D341Med (cell line): ENCODE measurements around the gene ZDHHC4.
"Not testable (repeated sequence)": the region's sequence is repeated elsewhere in the genome, so short reads cannot be mapped to it uniquely, and the experiment has no call there.

Source experiments
- DNase-seq: peaks from one replicate; pipeline ENCODE4 v3.0.0; 2012; ENCODE audit warnings: low spot score

The ZDHHC4 gene

DNA sequence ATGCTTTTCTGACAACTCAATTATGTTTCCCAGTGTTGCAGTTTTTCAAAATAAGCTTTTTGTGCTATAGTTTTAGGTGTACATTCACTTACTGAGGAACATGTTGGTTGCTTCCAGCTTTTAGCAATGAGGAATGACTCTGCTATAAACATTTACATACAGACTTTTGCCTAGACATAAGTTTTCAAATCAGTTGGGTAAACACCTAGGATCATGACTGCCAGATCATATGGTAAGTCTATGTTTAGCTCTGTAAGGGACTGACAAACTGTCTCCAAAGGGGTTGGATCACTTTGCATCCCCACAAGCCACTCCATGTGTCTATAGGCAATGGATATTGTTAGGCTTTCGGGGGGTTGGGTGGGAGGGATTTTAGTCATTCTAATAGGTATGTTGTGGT lies 15.1 kb upstream of the ZDHHC4 start:
- no peak for DNase-seq

DNA sequence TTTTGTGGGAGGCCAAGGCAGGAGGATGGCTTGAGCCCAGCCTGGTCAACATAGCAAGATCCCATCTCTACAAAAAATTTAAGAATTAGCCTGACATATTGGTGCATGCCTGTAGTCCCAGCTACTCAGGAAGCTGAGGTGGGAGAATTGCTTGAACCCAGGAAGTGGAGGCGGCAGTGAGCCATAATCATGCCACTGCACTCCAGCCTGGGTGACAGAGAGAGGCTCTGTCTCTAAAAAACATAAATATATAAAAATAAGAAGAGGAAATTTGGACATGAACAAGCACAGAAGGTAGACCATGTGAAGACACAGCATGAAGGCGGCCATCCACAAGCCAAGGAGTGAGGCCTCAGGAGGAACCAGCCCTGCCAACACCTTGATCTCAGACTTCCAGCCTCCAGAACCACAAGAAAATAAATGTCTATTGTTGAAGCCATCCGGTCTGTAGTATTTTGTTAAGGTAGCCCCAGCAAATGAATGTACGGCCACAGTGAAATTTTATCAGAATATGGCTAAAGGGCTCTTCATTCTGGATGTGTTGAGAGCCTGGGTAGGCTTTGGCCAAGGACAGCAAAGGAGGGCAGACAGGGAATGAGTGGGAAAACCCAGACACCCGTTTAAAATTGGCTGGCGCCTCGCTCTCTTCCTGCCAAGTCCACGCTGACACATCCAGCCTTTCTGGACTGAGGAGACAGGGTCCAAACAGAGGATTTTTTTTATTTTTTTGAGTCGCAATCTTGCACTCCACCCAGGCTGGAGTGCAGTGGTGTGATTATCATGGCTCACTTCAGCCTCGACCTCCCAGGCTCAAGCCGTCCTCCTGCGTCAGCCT lies 13.1 kb upstream of the ZDHHC4 start:
- no peak for DNase-seq

DNA sequence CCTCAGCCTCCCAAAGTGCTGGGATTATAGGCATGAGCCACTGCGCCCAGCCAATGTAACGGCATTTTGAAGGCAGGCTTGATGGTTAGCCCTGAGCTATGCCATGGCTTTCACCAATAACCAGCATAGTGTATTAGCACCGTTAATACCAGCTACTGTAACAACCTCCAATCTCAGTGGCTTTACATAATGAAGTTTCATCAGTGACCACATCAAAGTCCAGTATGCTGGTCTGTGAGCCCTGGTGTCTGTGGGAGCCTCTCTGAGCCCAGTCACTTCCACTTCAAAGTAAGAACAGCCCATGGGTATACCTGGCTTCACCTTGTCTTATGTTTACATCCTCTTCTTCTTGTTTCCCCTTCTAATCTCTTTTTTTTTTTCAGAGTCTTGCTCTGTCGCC lies 11.6 kb upstream of the ZDHHC4 start:
- no peak for DNase-seq

DNA sequence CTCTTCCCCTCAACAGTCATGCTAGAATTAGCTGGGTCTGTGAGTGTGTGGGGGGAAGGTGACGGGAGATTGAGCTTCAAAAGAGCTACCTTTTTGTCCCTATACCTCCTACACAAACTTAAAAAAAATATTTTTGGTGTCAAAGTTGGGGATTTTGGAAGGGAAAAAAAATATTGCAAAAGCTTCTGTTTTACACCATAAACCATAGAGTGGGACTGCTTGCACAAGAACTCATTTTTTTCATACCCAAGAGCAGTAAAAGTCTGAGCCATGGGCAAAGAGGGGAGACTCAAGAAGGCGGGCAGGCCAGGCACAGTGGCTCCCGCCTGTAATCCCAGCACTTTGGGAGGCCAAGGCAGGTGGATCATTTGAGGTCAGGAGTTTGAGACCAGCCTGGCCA lies 9.4 kb upstream of the ZDHHC4 start:
- no peak for DNase-seq

DNA sequence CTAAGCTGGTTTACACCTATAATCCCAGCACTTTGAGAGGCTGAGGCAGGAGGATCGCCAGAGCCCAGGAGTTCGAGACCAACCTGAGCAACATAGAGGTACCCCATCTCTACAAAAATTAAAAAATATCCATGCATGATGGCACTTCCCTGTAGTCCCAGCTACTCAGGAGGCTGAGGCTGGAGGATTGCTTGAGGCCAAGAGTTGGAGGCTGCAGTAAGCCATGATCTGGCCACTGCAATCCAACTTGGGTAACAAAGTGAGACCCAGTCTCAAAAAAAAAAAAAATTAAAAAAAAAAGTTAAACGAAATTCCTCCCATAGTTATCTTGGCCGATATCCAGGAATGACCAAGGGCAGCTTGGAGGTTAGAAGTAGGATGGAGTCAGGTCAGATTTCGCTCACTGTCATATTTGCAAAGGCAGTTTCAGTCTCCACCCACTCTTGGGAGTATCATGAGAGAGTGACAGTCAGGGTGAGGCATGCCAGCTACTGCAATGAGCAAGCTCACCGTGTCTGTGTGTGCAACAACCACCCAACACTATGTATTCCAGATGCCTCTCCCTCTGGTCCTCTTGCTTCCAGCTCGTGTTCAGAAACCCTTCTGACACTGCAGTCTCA lies 6.0 kb upstream of the ZDHHC4 start:
- DNase-seq, result no peak

DNA sequence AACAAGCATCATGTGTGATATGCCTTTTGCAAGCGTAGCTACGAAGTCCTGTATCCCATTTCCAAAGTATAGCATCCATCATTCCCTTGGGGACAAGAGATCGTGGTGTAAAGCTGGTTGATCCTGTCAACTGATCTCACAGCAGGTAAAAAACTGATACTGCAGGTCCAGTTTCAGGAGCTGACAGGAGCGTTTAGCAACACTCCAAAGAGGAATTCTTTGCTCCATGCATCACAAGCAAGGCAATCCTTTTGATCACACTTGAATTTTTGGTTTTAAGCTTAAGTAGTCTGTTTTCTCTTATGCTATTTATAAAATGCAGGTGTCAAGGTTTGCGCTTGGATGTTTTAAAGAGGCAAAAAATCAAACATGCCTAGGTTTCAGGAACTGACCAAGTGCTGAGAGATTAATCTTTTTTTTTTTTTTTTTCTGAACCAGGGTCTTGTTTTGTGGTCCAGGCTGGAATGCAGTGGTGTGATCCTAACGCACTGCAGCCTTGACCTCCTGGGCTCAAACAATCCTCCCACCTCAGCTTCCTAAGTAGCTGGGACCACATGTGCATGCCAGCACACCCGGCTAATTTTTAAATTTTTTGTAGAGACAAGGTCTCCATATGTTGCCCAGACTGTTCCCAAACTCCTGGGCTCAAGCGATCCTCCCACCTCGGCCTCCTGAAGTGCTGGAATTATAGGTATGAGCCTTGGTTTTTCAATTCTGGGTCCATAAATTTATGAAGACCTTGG lies 1.8 kb upstream of the ZDHHC4 start:
- no peak for DNase-seq

DNA sequence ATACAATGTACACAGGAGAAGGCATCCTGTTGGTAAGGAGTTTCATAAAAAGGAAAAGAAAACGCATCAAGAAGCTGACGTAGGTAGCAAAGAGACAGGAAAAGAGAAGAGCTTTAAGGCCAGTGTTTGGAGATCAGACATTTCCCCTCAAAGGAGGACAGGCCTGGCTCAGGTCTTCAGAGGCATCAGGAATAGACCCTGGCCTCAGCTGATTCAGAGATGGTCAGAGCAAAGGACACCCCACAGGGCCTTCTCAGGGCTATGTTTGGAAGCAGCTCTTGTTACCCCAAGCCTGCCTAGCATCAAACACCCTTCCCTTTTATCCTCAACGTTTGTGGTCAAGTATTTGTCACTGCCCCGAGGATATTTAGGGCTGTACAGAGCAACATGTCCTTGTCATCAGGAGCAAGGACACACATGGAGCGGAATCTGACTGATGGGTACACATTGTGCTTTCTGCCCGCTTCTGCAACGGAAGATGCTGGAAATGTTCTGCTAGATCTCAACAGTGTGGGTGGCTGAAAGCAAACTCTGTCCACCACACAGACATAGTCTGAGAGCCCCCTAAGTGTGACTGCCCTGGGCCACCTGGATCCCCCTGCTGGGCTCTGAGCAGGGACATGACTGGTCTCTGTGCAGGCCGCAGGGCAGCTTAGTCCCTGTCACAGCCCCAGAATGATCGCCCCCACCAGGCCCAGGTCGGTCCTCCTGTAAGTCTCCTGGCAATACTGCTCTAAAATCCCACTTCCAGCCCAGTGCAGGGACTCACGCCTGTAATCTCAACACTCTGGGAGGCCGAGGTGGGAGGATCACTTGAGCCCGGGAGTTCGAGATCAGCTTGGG lies 1.0 kb upstream of the ZDHHC4 start:
- no peak for DNase-seq

DNA sequence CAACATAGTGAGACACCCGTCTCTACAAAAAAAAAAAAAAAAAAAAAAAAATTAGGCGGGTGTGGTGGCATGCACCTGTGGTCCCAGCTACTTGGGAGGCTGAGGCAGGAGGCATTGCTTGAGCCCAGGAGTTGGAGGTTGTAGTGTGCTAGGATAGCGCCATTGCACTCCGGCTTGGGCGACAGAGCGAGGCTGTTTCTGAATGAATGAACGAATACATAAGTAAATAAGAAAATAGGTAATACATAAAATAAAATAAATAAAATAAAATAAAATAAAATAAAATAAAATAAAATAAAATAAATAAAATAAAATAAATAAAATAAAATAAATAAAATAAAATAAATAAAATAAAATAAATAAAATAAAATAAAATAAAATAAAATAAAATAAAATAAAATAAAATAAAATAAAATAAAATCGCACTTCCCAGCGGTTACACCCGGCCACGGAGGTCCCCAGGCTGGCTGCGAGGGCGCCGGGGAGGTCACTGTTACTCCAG lies 336 bp upstream of the ZDHHC4 start:
- not testable (repeated sequence) for DNase-seq

DNA sequence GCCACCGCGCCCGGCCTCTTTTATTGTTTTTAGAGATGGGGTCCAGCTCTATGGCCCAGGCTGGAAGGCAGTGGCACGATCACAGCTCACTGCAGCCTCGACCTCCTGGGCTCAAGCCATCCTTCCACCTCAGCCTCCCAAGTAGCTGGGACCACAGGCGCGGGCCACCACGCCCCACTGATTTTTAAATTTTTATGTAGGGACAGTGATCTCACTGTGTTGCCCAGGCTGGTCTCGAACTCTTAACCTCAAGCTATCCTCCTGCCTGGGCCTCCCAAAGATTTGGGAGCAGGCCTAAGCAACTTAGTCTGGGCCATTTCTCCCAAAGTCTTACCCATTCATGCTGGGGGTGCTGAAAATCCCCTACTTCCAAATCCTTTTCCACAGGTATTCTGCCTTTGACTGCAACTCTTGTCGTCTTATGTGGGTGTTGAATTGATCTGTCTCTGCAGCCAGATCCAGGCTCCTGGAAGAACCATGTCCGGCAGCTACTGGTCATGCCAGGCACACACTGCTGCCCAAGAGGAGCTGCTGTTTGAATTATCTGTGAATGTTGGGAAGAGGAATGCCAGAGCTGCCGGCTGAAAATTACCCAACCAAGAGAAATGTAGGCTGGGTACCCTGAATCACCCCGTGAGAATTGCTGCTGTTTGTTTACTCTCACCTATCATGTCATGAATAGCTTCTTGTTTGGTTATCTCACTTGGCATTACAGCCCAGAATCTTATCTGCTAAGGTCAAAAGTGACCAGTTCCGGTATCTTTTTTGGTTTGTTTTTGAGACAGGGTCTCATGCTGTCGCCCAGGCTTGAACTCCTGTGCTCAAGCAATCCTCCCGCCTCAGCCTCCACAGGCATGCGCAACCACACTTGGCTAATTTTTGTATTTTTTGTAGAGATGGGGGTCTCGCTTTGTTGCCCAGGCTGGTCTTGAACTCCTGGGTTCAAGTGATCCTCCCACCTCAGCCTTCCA lies 1.1 kb downstream of the ZDHHC4 start:
- no peak for DNase-seq

DNA sequence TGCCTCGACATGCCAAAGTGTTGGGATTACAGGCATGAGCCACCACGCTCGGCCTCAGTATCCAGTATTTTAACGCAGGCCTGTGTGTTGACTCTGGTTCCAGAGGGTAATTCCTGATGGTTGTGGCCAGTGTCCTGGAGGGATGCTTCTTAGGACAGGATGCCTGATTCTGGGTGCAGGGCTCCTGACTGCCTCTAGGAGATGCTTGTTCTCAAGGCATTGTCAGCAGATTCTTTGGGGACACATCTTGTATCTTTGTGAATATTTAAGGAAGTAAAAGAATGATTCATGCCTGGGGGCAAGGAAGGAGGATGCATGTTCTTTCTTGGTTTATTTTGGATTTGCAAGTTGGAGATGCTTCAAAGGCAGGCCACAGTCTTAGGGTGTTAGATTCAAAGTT lies 2.2 kb downstream of the ZDHHC4 start:
- no peak for DNase-seq

DNA sequence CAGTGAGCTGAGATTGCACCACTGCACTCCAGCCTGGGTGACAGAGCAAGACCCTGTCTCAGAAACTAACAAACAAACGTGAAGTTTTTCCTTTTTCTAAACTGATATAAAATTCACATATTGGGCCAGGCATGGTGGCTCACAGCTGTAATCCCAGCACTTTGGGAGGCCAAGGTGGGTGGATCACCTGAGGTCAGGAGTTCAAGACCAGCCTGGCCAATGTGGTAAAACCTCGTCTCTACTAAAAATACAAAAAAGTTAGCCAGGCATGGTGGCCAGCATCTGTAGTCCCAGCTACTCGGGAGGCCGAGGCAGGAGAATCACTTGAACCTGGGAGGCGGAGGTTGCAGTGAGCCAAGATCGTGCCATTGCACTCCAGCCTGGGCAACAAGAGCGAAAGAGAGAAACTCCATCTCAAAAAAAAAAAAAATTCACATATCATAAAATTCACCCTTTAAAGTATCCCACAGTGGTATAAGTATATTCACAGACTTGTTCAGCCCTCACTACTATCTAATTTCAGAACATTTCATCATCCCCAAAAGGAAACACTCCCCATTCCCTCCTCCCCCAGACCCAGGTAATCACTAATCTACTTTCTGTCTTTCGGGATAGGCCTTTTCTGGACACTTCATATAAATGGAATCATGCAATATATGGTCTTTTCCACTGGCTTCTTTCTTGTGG lies 8.6 kb downstream of the ZDHHC4 start:
- not testable (repeated sequence) for DNase-seq

DNA sequence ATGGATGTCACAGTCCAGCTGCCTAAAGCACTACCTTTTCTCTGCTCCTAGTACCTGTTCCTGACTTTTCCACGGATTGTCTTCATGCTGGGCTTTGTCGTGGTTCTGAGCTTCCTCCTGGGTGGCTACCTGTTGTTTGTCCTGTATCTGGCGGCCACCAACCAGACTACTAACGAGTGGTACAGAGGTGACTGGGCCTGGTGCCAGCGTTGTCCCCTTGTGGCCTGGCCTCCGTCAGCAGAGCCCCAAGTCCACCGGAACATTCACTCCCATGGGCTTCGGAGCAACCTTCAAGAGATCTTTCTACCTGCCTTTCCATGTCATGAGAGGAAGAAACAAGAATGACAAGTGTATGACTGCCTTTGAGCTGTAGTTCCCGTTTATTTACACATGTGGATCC lies 11.3 kb downstream of the ZDHHC4 start:
- no peak for DNase-seq

DNA sequence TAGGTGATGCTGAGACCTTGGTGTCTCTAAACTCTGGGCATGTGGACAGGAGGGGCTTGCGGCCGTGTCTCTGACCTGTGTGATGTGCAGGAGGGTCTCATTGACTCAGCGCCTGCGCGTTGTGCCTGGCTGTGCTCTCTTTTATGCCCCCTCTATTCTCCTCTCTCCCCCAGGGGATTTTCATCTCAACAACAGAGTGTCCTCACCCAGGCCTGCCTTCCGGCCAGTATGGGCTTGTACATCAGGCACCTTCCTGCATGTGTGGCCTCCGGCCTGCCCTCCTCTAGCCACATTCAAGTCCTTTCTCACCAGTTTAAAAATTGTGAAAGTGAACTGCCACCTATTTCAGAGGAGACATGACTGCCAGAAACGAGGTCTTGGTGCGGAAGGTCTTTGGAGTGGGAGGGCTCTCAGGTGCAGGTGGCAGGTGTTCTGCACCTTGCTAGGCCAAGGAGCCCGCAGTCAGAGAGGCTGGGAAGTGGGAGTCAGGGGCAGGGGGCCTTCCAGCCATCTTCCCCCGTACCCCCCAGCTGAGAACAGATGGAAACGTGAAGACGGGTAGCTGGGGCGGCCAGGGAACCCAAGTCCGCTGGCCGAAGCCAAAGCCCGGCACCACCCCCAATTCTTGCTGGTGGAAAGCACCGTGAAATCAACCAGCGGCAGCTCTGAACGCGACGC lies 12.0 kb downstream of the ZDHHC4 start:
- DNase-seq, result no peak

DNA sequence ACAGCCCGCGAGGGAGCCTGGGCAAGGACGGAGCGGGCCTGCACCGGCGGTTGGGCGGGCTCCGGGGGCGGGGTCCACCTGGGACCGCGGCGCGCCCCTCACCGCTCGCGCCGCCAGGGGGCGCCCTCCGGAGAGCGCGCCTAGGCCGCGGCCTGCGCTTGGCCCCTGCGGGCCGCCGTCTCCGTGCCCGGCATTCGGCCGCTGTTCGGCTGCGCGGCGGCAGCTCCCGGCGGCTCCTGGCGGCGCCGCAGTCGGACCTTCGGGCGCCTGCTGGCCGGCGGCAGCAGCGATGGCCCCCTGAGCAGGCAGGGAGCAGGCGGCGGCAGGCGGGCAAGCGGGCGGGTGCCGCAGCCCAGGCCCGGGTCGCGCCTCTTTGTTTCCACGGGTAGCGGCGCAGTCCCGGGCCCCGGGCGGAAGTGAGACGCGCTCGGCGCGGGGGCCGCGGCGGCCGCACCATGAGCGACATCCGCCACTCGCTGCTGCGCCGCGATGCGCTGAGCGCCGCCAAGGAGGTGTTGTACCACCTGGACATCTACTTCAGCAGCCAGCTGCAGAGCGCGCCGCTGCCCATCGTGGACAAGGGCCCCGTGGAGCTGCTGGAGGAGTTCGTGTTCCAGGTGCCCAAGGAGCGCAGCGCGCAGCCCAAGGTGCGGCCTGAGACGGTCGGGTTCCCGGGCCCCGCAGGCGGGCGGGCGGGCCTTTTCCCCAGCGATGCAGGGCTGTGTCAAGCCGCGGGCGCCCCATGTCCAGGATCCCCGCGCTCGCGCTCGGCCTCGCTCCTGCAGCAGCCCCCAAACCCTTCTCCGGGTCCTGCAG lies 12.8 kb downstream of the ZDHHC4 start, which contains the start of gene INTS15:
TSS of gene INTS15 (plus strand) at position 193 of the 816 bp plus-strand sequence. CDS start at position 456, 263 bp downstream.
- peak; percentile 98 for DNase-seq

DNA sequence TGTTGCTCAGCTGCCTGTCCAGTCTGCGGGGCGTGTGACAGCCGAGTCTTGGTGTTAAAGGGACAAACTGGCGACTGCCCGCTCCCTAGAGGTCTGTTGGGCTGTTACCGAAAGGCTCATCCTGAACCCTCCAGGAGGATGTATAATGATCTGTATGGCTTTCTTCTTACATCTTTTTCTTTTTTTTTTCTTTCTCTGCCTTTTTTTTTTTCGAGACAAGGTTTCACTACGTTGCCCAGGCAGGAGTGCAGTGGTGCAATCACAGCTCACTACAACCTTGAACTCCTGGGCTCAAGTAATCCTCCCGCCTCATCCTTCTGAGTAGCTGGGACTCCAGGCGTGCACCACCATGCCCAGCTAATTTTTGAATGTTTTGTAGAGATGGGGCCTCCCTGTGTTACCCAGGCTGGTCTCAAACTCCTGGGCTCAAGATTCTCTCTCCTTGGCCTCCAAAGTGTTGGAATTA lies 13.4 kb downstream of the ZDHHC4 start:
- no peak for DNase-seq

DNA sequence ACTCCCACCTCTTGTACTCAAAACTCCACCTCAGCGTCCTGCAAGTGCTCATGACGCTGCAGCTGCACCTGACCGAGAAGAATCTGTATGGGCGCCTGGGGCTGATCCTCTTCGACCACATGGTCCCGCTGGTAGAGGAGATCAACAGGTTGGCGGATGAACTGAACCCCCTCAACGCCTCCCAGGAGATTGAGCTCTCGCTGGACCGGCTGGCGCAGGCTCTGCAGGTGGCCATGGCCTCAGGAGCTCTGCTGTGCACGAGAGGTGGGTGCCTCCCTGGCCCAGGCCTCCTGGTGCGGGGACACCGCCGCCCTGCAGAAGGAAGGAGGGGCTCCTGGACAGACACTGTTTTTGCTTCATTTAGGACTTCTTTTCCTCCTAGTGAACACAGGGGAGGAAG lies 22.8 kb downstream of the ZDHHC4 start:
- DNase-seq, result no peak

DNA sequence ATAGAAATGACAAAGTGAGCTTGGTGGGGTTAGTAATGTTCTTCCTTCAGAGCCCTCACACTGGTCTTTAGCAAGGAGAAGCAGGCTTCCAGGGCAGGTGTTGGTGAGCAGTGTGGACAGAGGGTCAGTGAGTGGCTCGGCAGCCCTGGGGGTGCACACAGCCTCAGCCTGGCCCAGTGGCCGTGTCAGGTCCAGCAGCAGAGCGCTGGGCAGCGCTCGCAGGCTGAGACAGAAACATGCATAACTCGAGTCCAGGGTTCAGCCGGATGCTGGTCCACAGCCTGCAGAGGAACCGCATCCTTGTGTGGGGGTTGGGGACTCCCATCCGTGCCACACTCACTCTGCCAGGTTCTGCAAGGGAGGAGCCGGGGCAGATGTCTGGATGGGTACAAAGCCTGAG lies 27.2 kb downstream of the ZDHHC4 start:
- DNase-seq, result no peak

DNA sequence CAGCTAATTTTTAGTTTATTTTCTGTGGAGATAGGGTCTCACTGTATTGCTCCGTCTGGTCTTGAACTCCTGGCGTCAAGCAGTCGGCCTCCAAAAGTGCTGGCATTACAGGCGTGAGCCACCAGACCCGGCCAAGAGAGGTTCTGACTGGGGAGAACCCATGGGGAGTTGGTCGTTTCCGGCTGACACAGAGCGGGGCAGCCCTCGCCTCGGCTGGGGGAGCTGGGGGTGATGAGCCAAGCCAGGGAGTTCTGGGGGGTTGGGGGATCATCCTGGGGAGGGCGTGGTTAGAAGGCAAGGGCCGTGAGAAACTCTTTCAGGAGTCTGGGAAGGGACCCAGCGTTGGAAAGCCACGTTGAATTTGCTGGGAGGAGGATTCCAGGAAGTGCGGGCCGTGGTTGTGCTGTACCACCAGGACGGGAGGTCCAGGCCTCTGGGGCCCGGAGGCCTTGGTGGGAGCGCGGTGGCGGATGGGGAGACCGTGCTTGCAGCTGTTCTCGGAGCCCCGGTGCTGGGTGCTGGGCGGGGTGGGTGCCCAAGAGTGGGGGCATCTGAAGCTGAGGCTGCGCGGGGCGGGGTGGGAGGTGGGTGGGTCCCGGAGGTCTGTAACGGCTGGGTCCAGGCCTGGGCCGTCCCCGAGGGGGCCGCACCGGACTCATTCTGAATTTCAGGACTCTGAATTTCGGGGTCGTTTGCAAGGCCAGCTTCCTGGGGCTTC lies 29.8 kb downstream of the ZDHHC4 start:
- peak; percentile 20 for DNase-seq
